NK-92 treated with Interleukin-12 subunit alpha and Interleukin-12 subunit beta, amount 100 ng/mL, for 24 hours (cell line): ENCODE measurements around the gene ANKRD33.
"Not testable (repeated sequence)": the region's sequence is repeated elsewhere in the genome, so short reads cannot be mapped to it uniquely, and the experiment has no call there.

Experiments
- DNase-seq: peaks from one replicate; lab custom pipeline; 2025; lab: John Stamatoyannopoulos, UW

Gene ANKRD33

GRCh38 chr12:51883295-51883694 lies 4.6 kb upstream of the ANKRD33 start:
- no peak for DNase-seq

DNA sequence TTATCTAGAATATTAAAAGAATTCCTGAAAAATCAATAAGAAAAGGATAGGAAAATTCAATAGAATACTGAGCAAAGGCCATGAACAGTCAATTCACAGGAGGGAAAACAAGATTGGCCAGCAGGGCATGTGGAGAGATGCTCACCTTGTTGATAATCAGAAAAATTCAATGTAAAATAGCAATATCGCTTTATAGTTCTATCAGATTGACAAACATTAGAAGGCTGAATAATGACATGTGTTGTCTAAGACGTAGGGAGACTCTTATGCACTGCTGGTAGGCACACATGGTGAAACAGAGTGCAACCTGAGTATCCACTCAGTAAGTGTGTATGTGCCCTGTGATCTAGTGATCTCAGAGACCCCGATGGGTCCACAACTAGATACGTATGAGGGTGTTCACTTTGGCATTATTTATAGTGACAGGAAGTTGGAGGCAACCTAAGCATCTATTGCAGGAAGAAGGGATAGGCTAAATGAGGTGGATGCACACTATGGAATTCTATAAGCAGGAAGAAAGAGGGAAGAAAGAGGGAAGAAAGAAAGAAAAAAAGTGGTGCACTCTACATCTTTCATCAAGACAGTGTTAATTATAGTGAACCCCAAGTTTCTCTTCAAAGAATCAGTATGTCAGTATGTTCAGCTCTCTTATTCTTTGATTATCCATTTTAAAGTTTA lies 3.8 kb upstream of the ANKRD33 start:
- DNase-seq, result no peak

DNA sequence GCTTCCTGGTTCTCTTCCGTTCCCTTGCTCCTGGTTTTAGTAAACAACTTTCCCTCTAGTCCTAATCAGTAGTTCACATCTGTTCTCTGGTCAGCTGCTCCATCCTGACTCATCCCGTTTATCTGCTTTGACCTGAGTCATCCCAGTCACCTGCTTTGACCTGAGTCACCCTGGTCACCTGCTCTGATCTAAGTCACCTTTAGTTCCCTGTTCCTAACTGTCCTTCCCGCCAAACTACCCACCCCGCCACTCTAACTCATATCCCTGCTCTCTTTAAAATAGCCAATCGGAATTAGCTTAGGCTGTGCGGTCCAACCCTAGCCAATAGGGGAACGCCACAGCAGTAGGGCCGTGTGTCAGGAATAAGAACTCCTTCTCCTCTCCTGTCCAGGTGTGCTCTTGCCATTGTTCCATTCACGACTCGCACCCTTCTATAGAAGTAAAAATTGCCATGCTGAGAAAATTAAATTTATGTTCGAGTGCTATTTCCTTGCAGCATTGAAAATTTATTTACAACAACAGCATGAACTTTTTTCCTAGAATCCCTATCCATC lies 3.1 kb upstream of the ANKRD33 start:
- DNase-seq, result no peak

- DNase-seq, result not testable (repeated sequence)
Observed at GRCh38 chr12:51885294-51886020, 2.4 kb upstream of the ANKRD33 start.

DNA sequence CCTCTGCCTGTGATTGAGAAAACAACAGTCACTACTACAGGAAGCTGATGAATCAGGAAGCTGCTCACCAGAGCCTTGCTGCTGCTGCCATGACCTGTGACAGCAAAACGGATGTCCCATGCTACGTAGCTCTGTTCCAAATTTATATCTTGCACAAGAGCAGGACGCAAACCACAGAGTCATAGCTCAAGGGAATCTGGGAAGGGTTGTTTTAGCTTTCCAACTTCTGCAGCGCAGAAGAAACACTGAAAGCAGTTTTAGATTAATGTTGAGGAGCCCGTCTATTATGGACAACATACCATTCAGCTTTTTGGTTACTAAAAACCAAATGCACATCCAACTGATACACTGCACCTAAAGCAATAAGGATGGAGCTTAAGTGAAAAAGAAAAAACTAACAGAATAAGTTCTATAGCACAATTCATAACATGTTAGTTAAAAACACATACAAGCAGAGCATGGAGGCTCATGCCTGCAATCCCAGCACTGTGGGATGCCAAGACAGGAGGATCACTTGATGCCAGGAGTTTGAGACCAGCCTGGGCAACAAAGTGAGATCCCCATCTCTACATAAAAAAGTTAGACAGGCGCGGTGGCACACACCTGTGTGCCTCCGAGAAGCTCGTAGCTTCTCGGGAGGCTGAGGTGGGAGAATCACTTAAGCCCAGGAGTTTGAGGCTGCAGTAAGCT lies 1.7 kb upstream of the ANKRD33 start:
- DNase-seq, result peak; percentile 22

- no peak for DNase-seq
Observed at GRCh38 chr12:51888316-51889215, 663 bp downstream of the ANKRD33 start.

DNA sequence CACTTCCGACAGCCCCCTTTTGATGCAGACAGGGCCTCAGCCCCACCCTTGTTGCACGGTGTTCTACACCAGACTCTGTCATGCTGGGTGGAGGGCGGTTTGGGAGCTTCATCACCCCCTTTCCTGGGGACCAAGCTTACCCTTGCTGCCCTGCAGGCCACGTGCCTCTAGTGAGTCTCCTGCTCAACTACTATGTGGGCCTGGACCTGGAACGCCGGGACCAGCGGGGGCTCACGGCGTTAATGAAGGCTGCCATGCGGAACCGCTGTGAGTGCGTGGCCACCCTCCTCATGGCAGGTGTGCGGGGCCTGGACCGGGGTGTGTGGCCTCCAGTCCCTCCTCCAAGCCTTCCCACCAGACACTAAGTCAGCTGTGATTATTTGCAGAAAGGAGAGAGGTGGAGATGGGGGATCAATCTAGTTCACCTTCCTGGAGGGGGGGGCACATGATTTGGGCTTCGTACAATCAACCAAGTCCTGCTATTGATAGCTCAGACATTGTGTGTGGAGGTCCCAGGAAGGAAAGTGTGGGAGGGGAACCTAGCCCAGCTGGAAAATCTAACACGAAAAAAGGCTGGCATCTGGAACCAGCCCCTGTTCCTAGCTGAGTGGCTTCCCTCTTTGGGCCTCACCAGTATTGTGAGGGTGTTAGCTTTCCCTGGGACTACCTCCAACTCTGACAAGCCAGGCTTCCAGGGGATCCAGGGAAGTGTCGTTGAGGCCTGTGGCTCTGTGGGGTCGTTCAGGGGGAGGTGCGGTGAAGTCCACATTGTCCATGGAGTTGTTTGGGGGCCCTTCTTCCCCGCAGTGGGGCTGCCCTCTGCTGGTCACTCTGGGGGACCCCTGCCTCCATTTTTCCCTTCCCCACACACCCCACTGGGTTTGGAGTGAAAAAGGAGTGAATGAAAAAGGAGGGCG lies 1.6 kb downstream of the ANKRD33 start:
- DNase-seq, result no peak

GRCh38 chr12:51890133-51890464 lies 2.2 kb downstream of the ANKRD33 start:
- no peak for DNase-seq

DNA sequence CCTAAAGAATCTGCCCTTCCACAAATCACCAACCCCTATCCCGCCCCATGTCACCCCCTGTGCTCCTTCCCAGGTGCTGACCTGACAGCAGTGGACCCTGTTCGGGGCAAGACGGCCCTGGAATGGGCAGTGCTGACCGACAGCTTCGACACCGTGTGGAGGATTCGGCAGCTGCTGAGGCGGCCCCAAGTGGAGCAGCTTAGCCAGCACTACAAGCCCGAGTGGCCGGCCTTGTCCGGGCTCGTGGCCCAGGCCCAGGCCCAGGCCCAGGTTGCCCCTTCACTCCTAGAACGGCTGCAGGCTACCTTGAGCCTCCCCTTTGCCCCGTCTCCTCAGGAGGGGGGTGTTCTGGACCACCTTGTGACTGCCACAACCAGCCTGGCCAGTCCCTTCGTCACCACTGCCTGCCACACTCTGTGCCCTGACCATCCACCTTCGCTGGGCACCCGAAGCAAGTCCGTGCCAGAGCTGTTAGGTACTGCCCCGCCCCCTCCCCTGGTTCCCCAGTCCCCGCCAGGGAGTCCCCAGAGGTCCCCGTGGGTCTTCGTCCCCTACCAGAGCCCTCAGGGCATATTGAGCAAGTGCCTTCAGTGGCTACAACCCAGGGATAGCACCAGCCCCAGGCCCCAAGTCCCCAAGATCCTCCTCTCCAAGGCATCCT lies 2.7 kb downstream of the ANKRD33 start:
- DNase-seq, result no peak

DNA sequence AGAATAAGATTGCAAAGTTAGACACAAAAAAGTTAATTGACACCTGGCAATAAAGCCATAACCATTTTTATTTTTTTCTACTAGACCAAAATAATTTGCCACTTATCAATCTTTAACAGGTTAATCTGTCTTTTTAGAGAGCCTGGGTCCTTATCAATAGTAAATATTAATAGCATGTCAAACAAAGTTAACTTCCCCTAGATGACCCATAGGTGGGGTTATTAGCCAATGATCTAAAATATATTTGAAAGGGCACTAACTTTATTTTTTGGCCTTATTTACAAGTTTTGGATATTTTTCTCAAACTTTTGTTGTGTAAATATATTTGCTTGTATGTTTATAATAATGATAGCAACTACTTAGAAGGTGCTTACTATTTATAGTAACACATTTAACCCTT lies 3.9 kb downstream of the ANKRD33 start:
- DNase-seq, result no peak

DNA sequence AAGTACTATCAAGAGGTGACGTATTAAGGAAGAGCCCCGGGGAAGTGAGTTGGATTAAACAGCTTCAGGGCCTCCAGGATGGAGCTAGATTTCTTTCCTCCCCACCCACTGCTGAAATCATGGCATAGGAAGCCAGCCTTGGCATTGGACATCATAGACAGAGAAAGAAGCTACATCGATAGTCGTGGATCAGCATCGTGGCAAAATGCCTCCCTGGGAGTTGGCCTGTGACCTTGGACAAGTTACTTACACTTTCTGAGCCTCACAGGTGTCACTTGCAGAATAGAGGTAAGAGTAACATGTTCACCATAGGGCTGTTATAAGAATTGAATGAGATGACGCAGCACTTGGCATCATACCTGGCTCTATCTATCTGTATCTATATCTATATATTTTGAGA lies 5.9 kb downstream of the ANKRD33 start:
- no peak for DNase-seq

DNA sequence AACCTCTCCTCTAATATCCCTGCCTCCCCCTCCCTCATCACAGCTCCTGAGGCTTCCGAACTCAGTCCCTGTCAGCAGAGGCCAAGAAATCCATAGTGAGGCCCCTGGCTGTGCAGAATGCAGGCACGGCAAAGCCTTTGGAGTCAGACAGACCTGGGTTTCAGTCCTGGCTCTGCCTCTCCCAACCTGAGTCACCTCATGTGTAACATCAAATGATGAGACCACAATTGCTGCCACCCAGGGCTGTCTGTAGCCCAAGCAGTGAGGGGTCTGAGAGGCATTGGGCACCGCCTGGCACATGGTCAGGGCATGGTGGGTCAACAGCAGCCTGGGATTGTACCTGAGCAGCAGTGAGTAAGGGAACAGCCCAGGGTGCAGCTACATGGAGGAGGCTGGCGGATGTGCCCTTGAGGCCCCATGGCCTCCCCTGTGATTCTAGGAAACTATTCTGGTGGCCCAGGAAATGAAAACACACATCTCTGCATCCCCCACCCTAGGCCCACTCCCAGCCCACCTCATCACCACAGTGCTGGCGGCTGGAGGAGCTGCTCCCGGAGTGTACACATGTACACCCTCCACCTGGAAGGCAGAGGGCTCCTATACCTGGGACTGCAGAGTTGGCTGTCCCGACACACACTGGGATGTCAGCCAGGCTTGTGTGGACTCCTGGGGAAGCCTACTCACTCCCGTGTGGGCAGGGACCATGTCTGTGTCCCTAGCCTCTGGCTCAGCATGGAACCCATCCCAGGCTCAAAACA lies 7.7 kb downstream of the ANKRD33 start:
- DNase-seq, result no peak

- no peak for DNase-seq
Observed at GRCh38 chr12:51896236-51896635, 8.3 kb downstream of the ANKRD33 start.

- no peak for DNase-seq
Observed at GRCh38 chr12:51897181-51897580, 9.3 kb downstream of the ANKRD33 start.

- DNase-seq, result no peak
Observed at GRCh38 chr12:51898506-51898905, 10.6 kb downstream of the ANKRD33 start.

GRCh38 chr12:51898937-51899336 lies 11.0 kb downstream of the ANKRD33 start:
- DNase-seq, result no peak

DNA sequence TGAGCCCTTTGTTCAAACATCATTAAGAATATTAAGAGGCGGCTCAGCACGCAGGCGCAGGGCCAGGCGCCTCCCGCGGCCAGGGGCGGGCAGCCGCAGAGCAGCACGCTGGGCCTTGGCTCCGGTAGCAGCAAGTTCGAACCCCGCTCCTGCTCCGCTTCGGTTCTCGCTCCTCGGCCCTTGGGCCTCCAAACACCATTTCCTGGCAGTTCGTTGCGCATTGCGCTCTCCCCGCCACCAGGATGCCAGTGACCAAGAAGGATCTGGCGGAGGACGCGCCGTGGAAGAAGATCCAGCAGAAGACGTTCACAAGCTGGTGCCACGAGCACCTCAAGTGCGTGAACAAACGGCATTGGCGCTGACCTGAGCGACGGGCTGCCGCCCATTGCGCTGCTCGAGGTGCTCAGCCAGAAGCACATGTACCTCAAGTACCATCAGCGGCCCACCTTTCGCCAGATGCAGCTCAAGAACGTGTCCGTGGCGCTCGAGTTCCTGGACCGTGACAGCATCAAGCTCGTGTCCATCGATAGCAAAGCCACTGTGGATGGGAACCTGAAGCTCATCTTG lies 12.5 kb downstream of the ANKRD33 start:
- no peak for DNase-seq

DNA sequence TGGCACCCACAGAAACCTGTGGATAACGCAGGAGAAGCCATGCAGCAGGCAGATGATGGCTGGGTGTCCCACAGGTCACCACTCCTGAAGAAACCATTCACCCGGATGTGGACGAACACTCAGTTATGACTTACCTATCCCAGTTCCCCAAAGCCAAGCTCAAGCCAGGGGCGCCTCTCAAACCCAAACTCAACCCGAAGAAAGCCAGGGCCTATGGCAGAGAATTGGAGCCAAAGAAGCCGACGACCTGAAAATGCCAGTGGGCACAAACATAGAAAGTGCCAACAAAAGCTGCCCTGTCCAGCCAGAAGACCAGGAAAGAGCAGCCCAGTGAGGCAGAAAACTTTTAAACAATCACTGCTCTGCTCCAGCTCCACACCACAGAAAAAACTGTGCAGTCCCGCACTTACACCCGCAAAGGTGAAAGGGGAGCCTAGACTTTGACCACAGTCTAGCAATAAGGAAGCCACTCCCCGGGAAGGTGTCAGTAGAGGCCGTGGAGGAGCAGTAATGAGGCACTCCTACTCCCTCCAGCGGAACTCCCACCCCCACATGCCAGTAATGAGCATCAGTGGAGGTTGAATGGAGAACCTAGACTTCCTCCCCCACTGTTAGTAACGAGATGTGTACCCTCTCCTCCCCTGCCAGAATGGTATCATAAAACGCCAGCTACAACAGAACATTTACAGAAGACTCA lies 13.4 kb downstream of the ANKRD33 start:
- DNase-seq, result no peak

DNA sequence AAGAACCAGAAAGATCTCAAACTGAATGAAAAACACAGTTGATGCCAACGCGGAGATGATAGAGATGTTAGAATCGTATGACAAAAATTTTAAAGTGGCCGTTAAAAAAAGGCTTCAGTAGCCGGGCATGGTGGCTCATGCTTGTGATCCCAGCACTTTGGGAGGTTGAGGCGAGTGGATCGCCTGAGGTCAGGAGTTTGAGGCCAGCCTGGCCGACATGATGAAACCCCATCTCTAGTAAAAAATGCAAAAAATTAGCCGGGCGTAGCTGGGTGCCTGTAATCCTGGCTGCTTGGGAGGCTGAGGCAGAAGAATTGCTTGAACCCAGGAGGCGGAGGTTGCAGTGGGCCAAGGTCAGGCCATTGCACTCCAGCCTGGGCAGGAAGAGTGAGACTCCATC lies 14.0 kb downstream of the ANKRD33 start:
- DNase-seq, result no peak
